Thyroid gland (tissue), 4 donors: ENCODE results near the gene ITGB7. TPM values are rescaled to one million over a fixed set of nuclear protein-coding genes. Genes with fewer than 3 reads are reported as not detected.

Experiments used
- DNase-seq, 2 donors: peaks; one replicate each; pipeline ENCODE4 v3.0.0-alpha.2; 2019
- H3K27ac ChIP-seq, 3 donors: fragments of 200-600 bp; sonication (generic); 1 replicate in 2 of 3; 2 replicates in 1 of 3; pipeline ENCODE4 v1.5.1; 2016 to 2019; ENCODE audit warnings: mild to moderate bottlenecking in 1 of 3, moderate library complexity in 1 of 3
- H3K27me3 ChIP-seq: fragments of 200-600 bp; sonication (generic); one replicate; pipeline ENCODE4 v1.5.1; 2019
- H3K36me3 ChIP-seq, 2 donors: fragments of 200-600 bp; sonication (generic); one replicate each; pipeline ENCODE4 v1.5.1; 2016 to 2019
- H3K4me1 ChIP-seq, 2 donors: fragments of 200-600 bp; sonication (generic); one replicate each; pipeline ENCODE4 v1.5.1; 2017 to 2019
- H3K4me3 ChIP-seq, 3 donors: fragments of 200-600 bp; sonication (generic); replicated peaks in 1 of 3; 1 replicate in 2 of 3; 2 replicates in 1 of 3; pipeline ENCODE4 v1.5.1; 2016; ENCODE audit warnings: mild to moderate bottlenecking in 1 of 3
- H3K9me3 ChIP-seq: fragments of 200-600 bp; sonication (generic); one replicate; pipeline ENCODE4 v1.5.1; 2017
- CTCF ChIP-seq, 6 experiments: fragments of 200-600 bp in 3 of 6; fragments of 450-650 bp in 3 of 6; sonication (generic) in 3 of 6; IDR thresholded peaks; one replicate each; pipeline ENCODE4 v1.5.1; 2016 to 2019; ENCODE audit warnings: antibody characterized with exemption in 6 of 6, mild to moderate bottlenecking in 2 of 6, inconsistent platforms in 1 of 6, moderate library complexity in 1 of 6
- POLR2A ChIP-seq, 2 donors: fragments of 450-650 bp; IDR thresholded peaks; one replicate each; pipeline ENCODE4 v1.6.1; 2017; ENCODE audit warnings: antibody characterized with exemption in 2 of 2, mild to moderate bottlenecking in 2 of 2, moderate library complexity in 1 of 2
- WGBS, 2 donors: methylation state at CpG; one replicate each; pipeline ENCODE4 v1.1.5; 2017; 5-methylcytosine and 5-hydroxymethylcytosine counted together
- intact Hi-C: fragments of 100-400 bp; cut with DNase I; formaldehyde crosslinking; loops from one replicate; pipeline ENCODE4 v1.15.1; 2023
- total RNA-seq, 4 donors: library from RNA; depleted of rRNA; stranded (reverse); fragments of >200 nt; gene quantifications; one replicate each; pipeline ENCODE4 v1.2.3, GENCODE V29; 2016

ITGB7 gene
- total RNA-seq, 4 donors from 2014 or later: 3.2 to 15.6 (median 4.9) TPM

GRCh38 chr12:53241623-53242412 is 34.8 kb upstream of the ITGB7 start:
- H3K27me3 ChIP-seq: no peaks in the 10 kb centered on the region
- 62 to 74% methylated on average over 10 to 11 of the region's 11 CpGs for WGBS, 2 donors
- no peak for DNase-seq
- no peaks in the 10 kb centered on the region for H3K9me3 ChIP-seq
- no peaks in the 10 kb centered on the region for H3K36me3 ChIP-seq
- no peak overlapping the region for H3K27ac ChIP-seq
- TF ChIP-seq POLR2A (IDR thresholded peaks at IDR 0.05): no peak
- H3K4me3 ChIP-seq: no peak overlapping the region
- intact Hi-C loops: no loop called here
- no peaks in the 10 kb centered on the region for H3K4me1 ChIP-seq

GRCh38 chr12:53239643-53240258 is 32.7 kb upstream of the ITGB7 start:
- 88 to 94% methylated on average over 10 of the region's 10 CpGs for WGBS, 2 donors
- Histone ChIP-seq H3K4me3 (no peak overlapping the region), H3K27ac (no peak overlapping the region), H3K4me1 (no peaks in the 10 kb centered on the region), H3K9me3 (no peaks in the 10 kb centered on the region), H3K36me3 (no peaks in the 10 kb centered on the region), H3K27me3 (no peaks in the 10 kb centered on the region)
- DNase-seq: no peak
- TF ChIP-seq POLR2A (IDR thresholded peaks at IDR 0.05): no peak
- TF ChIP-seq CTCF (IDR thresholded peaks at IDR 0.05): no peak
- intact Hi-C loops: no loop called here

GRCh38 chr12:53236443-53237111 is 29.5 kb upstream of the ITGB7 start:
- intact Hi-C loops: no loop called here
- no peak overlapping the region for H3K4me3 ChIP-seq
- WGBS, 2 donors: 84 to 94% methylated on average over 1 of the region's 1 CpG
- H3K4me1 ChIP-seq: peaks cover 17 to 23% of the 10 kb centered on the region in 2 donors
- TF ChIP-seq CTCF (IDR thresholded peaks at IDR 0.05) (no peak), POLR2A (IDR thresholded peaks at IDR 0.05) (no peak)
- H3K36me3 ChIP-seq: no peaks in the 10 kb centered on the region
- DNase-seq: no peak
- no peak overlapping the region for H3K27ac ChIP-seq
- no peaks in the 10 kb centered on the region for H3K9me3 ChIP-seq
- no peaks in the 10 kb centered on the region for H3K27me3 ChIP-seq

GRCh38 chr12:53235742-53236442 is 28.8 kb upstream of the ITGB7 start:
- Histone ChIP-seq H3K4me1 (peaks cover 24 to 29% of the 10 kb centered on the region in 2 donors), H3K27me3 (no peaks in the 10 kb centered on the region), H3K9me3 (no peaks in the 10 kb centered on the region), H3K4me3 (no peak overlapping the region), H3K27ac (no peak overlapping the region), H3K36me3 (no peaks in the 10 kb centered on the region)
- 78 to 81% methylated on average over 6 to 9 of the region's 9 CpGs for WGBS, 2 donors
- intact Hi-C loops: no loop called here
- DNase-seq: no peak
- no peak for TF ChIP-seq CTCF (IDR thresholded peaks at IDR 0.05)
- no peak for TF ChIP-seq POLR2A (IDR thresholded peaks at IDR 0.05)

- Histone ChIP-seq H3K9me3 (no peaks in the 10 kb centered on the region), H3K4me1 (peaks cover 32 to 37% of the 10 kb centered on the region in 2 donors), H3K27me3 (no peaks in the 10 kb centered on the region), H3K36me3 (no peaks in the 10 kb centered on the region), H3K4me3 (no peak overlapping the region), H3K27ac (no peak overlapping the region)
- no peak for DNase-seq
- 68% methylated on average over 3 of the region's 3 CpGs for WGBS, 2 donors
- intact Hi-C loops: no loop called here
- TF ChIP-seq CTCF (IDR thresholded peaks at IDR 0.05) (no peak), POLR2A (IDR thresholded peaks at IDR 0.05) (no peak)
These were observed 28.1 kb upstream of the ITGB7 start for GRCh38 chr12:53235164-53235563.
